CD4-positive, CD25-positive, alpha-beta regulatory T cell (primary cell): Measurements from ENCODE around the gene UMAD1. TPM values are rescaled to one million over a fixed set of nuclear protein-coding genes. Genes with fewer than 3 reads are reported as not detected.

Experiments
- ATAC-seq, 2 donors: fragments of 150-1000 bp; cut with Tn5 transposase; one replicate each; pipeline ENCODE4 v1.10.0; 2021; ENCODE audit warnings: low read depth in 2 of 2, moderate number of reproducible peaks in 2 of 2, moderate library complexity in 1 of 2
- DNase-seq, 3 donors: peaks; one replicate each; pipeline versions ENCODE4 v3.0.0 to v3.0.0-alpha.2; 2012 to 2022; ENCODE audit warnings: mixed read lengths in 1 of 3
- H3K27ac ChIP-seq: one replicate; pipeline ENCODE4 v1.7.0; 2013; ENCODE audit warnings: mild to moderate bottlenecking, low read length; ENCODE audit not compliant: insufficient read depth, poor library complexity, severe bottlenecking
- H3K27me3 ChIP-seq: one replicate; pipeline ENCODE4 v1.7.0; 2013; ENCODE audit warnings: low read length; ENCODE audit not compliant: control insufficient read depth, insufficient read depth
- H3K36me3 ChIP-seq: one replicate; pipeline ENCODE4 v1.7.0; 2013; ENCODE audit warnings: mild to moderate bottlenecking, low read length, moderate library complexity; ENCODE audit not compliant: control insufficient read depth, insufficient read depth
- H3K4me1 ChIP-seq: 2 replicates; pipeline ENCODE4 v1.7.0; 2013; ENCODE audit warnings: mild to moderate bottlenecking, low read length; ENCODE audit not compliant: insufficient read depth, control insufficient read depth, poor library complexity, severe bottlenecking
- H3K4me3 ChIP-seq: one replicate; pipeline ENCODE4 v1.7.0; 2013; ENCODE audit warnings: low read depth, mild to moderate bottlenecking, low read length, moderate library complexity
- H3K9me3 ChIP-seq, 2 experiments: 1 replicate in 1 of 2; 2 replicates in 1 of 2; pipeline ENCODE4 v1.7.0; 2013; ENCODE audit warnings: low read length in 2 of 2, mild to moderate bottlenecking in 1 of 2, moderate library complexity in 1 of 2; ENCODE audit not compliant: control insufficient read depth in 2 of 2
- H3K27ac Mint-ChIP-seq, 3 donors: one replicate each; pipeline ENCODE4 v1.8.0; 2020 to 2022; ENCODE audit warnings: mild to moderate bottlenecking in 3 of 3, mixed read lengths in 3 of 3, moderate library complexity in 2 of 3
- H3K27me3 Mint-ChIP-seq: one replicate; pipeline ENCODE4 v1.8.0; 2022; ENCODE audit warnings: mild to moderate bottlenecking, mixed read lengths
- H3K36me3 Mint-ChIP-seq: one replicate; pipeline ENCODE4 v1.8.0; 2020; ENCODE audit warnings: mixed read lengths
- H3K4me1 Mint-ChIP-seq, 4 donors: one replicate each; pipeline ENCODE4 v1.8.0; 2020 to 2022; ENCODE audit warnings: mixed read lengths in 4 of 4, mild to moderate bottlenecking in 1 of 4
- H3K4me3 Mint-ChIP-seq, 4 donors: one replicate each; pipeline ENCODE4 v1.8.0; 2020 to 2022; ENCODE audit warnings: mild to moderate bottlenecking in 4 of 4, mixed read lengths in 4 of 4, moderate library complexity in 3 of 4
- H3K9me3 Mint-ChIP-seq, 7 donors: one replicate each; pipeline ENCODE4 v1.8.0; 2020 to 2022; ENCODE audit warnings: mixed read lengths in 7 of 7, mild to moderate bottlenecking in 3 of 7, moderate library complexity in 2 of 7
- polyA plus RNA-seq, 4 donors: library from polyadenylated mRNA; unstranded; fragments of 300-500 nt; fragmentation: Illumina TruSeq; gene quantifications; one replicate each; pipeline ENCODE4 v1.2.3, GENCODE V29; 2021
- total RNA-seq: library from RNA; stranded (reverse); gene quantifications from one replicate; pipeline ENCODE4 v1.2.3, GENCODE V29; 2022

The UMAD1 gene
- total and polyA plus RNA-seq, 5 donors from 2014 or later, result 21.5 to 37.3 (median 31.9) TPM

- H3K4me1 Mint-ChIP-seq, result peaks cover 0 to 6% (median 0%) of the 10 kb centered on the region in 4 donors
These were observed 230.0 kb downstream of the UMAD1 start for GRCh38 chr7:7870555-7870954.

GRCh38 chr7:7876419-7876818 lies 235.9 kb downstream of the UMAD1 start:
- DNase-seq (no peak), ATAC-seq (no peak)
- Mint-ChIP-seq H3K4me1 (peaks cover 0 to 6% (median 0%) of the 10 kb centered on the region in 4 donors), H3K9me3 (peaks cover 0 to 2% (median 0%) of the 10 kb centered on the region in 7 donors), H3K27ac (no peak overlapping the region), H3K4me3 (no peak overlapping the region), H3K27me3 (no peaks in the 10 kb centered on the region), H3K36me3 (peaks cover 21% of the 10 kb centered on the region)
- no peak overlapping the region for H3K27ac ChIP-seq
- H3K9me3 ChIP-seq, result no peaks in the 10 kb centered on the region
- H3K4me1 ChIP-seq, result no peaks in the 10 kb centered on the region
- no peaks in the 10 kb centered on the region for H3K36me3 ChIP-seq
- H3K27me3 ChIP-seq, result no peaks in the 10 kb centered on the region
- H3K4me3 ChIP-seq, result no peak overlapping the region

More at GRCh38 chr7:7870555-7870954, 230.0 kb downstream of the UMAD1 start:
- Histone ChIP-seq H3K9me3 (no peaks in the 10 kb centered on the region), H3K27me3 (no peaks in the 10 kb centered on the region), H3K4me1 (no peaks in the 10 kb centered on the region), H3K4me3 (no peak overlapping the region), H3K27ac (no peak overlapping the region), H3K36me3 (peaks cover 3% of the 10 kb centered on the region)
- no peak for ATAC-seq
- H3K27me3 Mint-ChIP-seq, result no peaks in the 10 kb centered on the region
- H3K36me3 Mint-ChIP-seq, result peaks cover 15% of the 10 kb centered on the region
- H3K27ac Mint-ChIP-seq, result no peak overlapping the region
- DNase-seq, result no peak
- H3K4me3 Mint-ChIP-seq, result no peak overlapping the region
- H3K9me3 Mint-ChIP-seq, result peaks cover 0 to 2% (median 0%) of the 10 kb centered on the region in 7 donors

- Mint-ChIP-seq H3K36me3 (peaks cover 6% of the 10 kb centered on the region), H3K27me3 (no peaks in the 10 kb centered on the region), H3K4me3 (no peak overlapping the region), H3K4me1 (no peaks in the 10 kb centered on the region), H3K27ac (no peak overlapping the region), H3K9me3 (no peaks in the 10 kb centered on the region)
- Histone ChIP-seq H3K4me1 (no peaks in the 10 kb centered on the region), H3K27ac (no peak overlapping the region), H3K27me3 (no peaks in the 10 kb centered on the region), H3K9me3 (no peaks in the 10 kb centered on the region), H3K36me3 (no peaks in the 10 kb centered on the region), H3K4me3 (no peak overlapping the region)
- no peak for DNase-seq
- ATAC-seq, result no peak
These were observed 241.0 kb downstream of the UMAD1 start for GRCh38 chr7:7881581-7881980.

GRCh38 chr7:7882888-7883287 lies 242.3 kb downstream of the UMAD1 start:
- peak overlapping the region in 2 of 3 donors; percentile 26 to 66 for H3K27ac Mint-ChIP-seq
- DNase-seq (no peak), ATAC-seq (no peak)
- H3K4me1 Mint-ChIP-seq, result no peaks in the 10 kb centered on the region
- H3K4me1 ChIP-seq, result no peaks in the 10 kb centered on the region
- H3K9me3 Mint-ChIP-seq, result no peaks in the 10 kb centered on the region
- no peaks in the 10 kb centered on the region for H3K36me3 ChIP-seq
- H3K27me3 ChIP-seq, result no peaks in the 10 kb centered on the region
- H3K27ac ChIP-seq, result no peak overlapping the region
- H3K36me3 Mint-ChIP-seq, result peaks cover 5% of the 10 kb centered on the region
- H3K4me3 Mint-ChIP-seq, result no peak overlapping the region
- no peaks in the 10 kb centered on the region for H3K27me3 Mint-ChIP-seq
- H3K9me3 ChIP-seq, result no peaks in the 10 kb centered on the region
- H3K4me3 ChIP-seq, result no peak overlapping the region

GRCh38 chr7:7883394-7883793 lies 242.8 kb downstream of the UMAD1 start:
- Histone ChIP-seq H3K27me3 (no peaks in the 10 kb centered on the region), H3K27ac (no peak overlapping the region), H3K4me1 (no peaks in the 10 kb centered on the region), H3K4me3 (no peak overlapping the region), H3K36me3 (no peaks in the 10 kb centered on the region), H3K9me3 (no peaks in the 10 kb centered on the region)
- no peak for ATAC-seq
- Mint-ChIP-seq H3K36me3 (no peaks in the 10 kb centered on the region), H3K4me1 (no peaks in the 10 kb centered on the region), H3K27me3 (no peaks in the 10 kb centered on the region), H3K9me3 (no peaks in the 10 kb centered on the region), H3K27ac (no peak overlapping the region), H3K4me3 (no peak overlapping the region)
- no peak for DNase-seq

- no peak overlapping the region for H3K27ac Mint-ChIP-seq
- ATAC-seq (no peak), DNase-seq (no peak)
- no peaks in the 10 kb centered on the region for H3K27me3 Mint-ChIP-seq
- no peaks in the 10 kb centered on the region for H3K4me1 ChIP-seq
- no peaks in the 10 kb centered on the region for H3K4me1 Mint-ChIP-seq
- H3K9me3 ChIP-seq, result no peaks in the 10 kb centered on the region
- no peaks in the 10 kb centered on the region for H3K36me3 ChIP-seq
- H3K4me3 Mint-ChIP-seq, result no peak overlapping the region
- H3K9me3 Mint-ChIP-seq, result no peaks in the 10 kb centered on the region
- no peaks in the 10 kb centered on the region for H3K27me3 ChIP-seq
- no peak overlapping the region for H3K27ac ChIP-seq
- peaks cover 3% of the 10 kb centered on the region for H3K36me3 Mint-ChIP-seq
- H3K4me3 ChIP-seq, result no peak overlapping the region
These were observed 244.3 kb downstream of the UMAD1 start for GRCh38 chr7:7884855-7885254.

GRCh38 chr7:7889791-7890568 lies 249.4 kb downstream of the UMAD1 start:
- Mint-ChIP-seq H3K4me3 (no peak overlapping the region), H3K36me3 (peaks cover 20% of the 10 kb centered on the region), H3K4me1 (no peaks in the 10 kb centered on the region), H3K27me3 (no peaks in the 10 kb centered on the region), H3K9me3 (peaks cover 0 to 3% (median 0%) of the 10 kb centered on the region in 7 donors), H3K27ac (no peak overlapping the region)
- H3K27me3 ChIP-seq, result no peaks in the 10 kb centered on the region
- no peaks in the 10 kb centered on the region for H3K4me1 ChIP-seq
- DNase-seq, result no peak
- no peaks in the 10 kb centered on the region for H3K9me3 ChIP-seq
- no peak overlapping the region for H3K4me3 ChIP-seq
- no peak overlapping the region for H3K27ac ChIP-seq
- no peaks in the 10 kb centered on the region for H3K36me3 ChIP-seq
- no peak for ATAC-seq
